Mesenchymal stem cell (in vitro differentiated cells and primary cell): ENCODE data around the gene GLI3.

Experiments
- DNase-seq: peaks from one replicate; pipeline ENCODE4 v3.0.0-alpha.2; 2013
- H2AFZ ChIP-seq: one replicate; pipeline ENCODE4 v1.6.1; 2013; ENCODE audit warnings: low read depth, mild to moderate bottlenecking, control low read depth, inconsistent platforms, low read length, moderate library complexity
- H2AK5ac ChIP-seq: 2 replicates; pipeline ENCODE4 v1.6.1; 2013; ENCODE audit warnings: low read length, moderate library complexity, mild to moderate bottlenecking, inconsistent platforms; ENCODE audit not compliant: severe bottlenecking
- H2BK120ac ChIP-seq: one replicate; pipeline ENCODE4 v1.6.1; 2013; ENCODE audit warnings: low read depth, mild to moderate bottlenecking, inconsistent platforms, low read length, moderate library complexity
- H2BK12ac ChIP-seq, 2 experiments: one replicate each; pipeline ENCODE4 v1.6.1; 2013; ENCODE audit warnings: inconsistent platforms in 2 of 2, low read length in 2 of 2, mild to moderate bottlenecking in 2 of 2, moderate library complexity in 2 of 2, control low read depth in 1 of 2
- H2BK15ac ChIP-seq: one replicate; pipeline ENCODE4 v1.6.1; 2013; ENCODE audit warnings: mild to moderate bottlenecking, low read depth, inconsistent platforms; ENCODE audit not compliant: poor library complexity, severe bottlenecking
- H2BK5ac ChIP-seq: 2 replicates; pipeline ENCODE4 v1.6.1; 2013; ENCODE audit warnings: low read depth, mild to moderate bottlenecking, low read length, control low read depth, inconsistent platforms; ENCODE audit not compliant: poor library complexity, severe bottlenecking
- H3K14ac ChIP-seq, 2 experiments: one replicate each; pipeline ENCODE4 v1.6.1; 2013; ENCODE audit warnings: inconsistent platforms in 2 of 2, low read length in 2 of 2, control low read depth in 1 of 2, mild to moderate bottlenecking in 1 of 2, moderate library complexity in 1 of 2
- H3K18ac ChIP-seq, 2 experiments: one replicate each; pipeline ENCODE4 v1.6.1; 2013; ENCODE audit warnings: inconsistent platforms in 2 of 2, low read length in 2 of 2, control low read depth in 1 of 2, low read depth in 1 of 2, mild to moderate bottlenecking in 1 of 2
- H3K23ac ChIP-seq, 2 experiments: one replicate each; pipeline ENCODE4 v1.6.1; 2013; ENCODE audit warnings: inconsistent platforms in 2 of 2, low read length in 2 of 2, mild to moderate bottlenecking in 2 of 2, moderate library complexity in 2 of 2, control low read depth in 1 of 2
- H3K27ac ChIP-seq: 2 replicates; pipeline ENCODE4 v1.5.1; 2013; ENCODE audit warnings: mild to moderate bottlenecking, moderate library complexity, low read length, control low read depth, inconsistent platforms; ENCODE audit not compliant: poor library complexity, severe bottlenecking
- H3K27me3 ChIP-seq, 2 experiments: 2 replicates each; pipeline versions ENCODE4 v1.6.1 to v1.7.0; 2013; ENCODE audit warnings: low read length in 2 of 2, mild to moderate bottlenecking in 2 of 2, moderate library complexity in 2 of 2, control low read depth in 1 of 2, inconsistent platforms in 1 of 2; ENCODE audit not compliant: control insufficient read depth in 1 of 2, insufficient read depth in 1 of 2
- H3K36me3 ChIP-seq, 2 experiments: 2 replicates each; pipeline versions ENCODE4 v1.6.1 to v1.7.0; 2013; ENCODE audit warnings: low read length in 2 of 2, control low read depth in 1 of 2, inconsistent platforms in 1 of 2, low read depth in 1 of 2, mild to moderate bottlenecking in 1 of 2; ENCODE audit not compliant: insufficient read depth in 2 of 2, control insufficient read depth in 1 of 2
- H3K4ac ChIP-seq, 2 experiments: one replicate each; pipeline ENCODE4 v1.6.1; 2013; ENCODE audit warnings: inconsistent platforms in 2 of 2, low read length in 2 of 2, mild to moderate bottlenecking in 2 of 2, moderate library complexity in 2 of 2, control low read depth in 1 of 2, low read depth in 1 of 2
- H3K4me1 ChIP-seq: 2 replicates; pipeline ENCODE4 v1.6.1; 2013; ENCODE audit warnings: low read depth, low read length, control low read depth; ENCODE audit not compliant: control insufficient read depth, insufficient read depth
- H3K4me2 ChIP-seq: 2 replicates; pipeline ENCODE4 v1.6.1; 2013; ENCODE audit warnings: low read length, mild to moderate bottlenecking, inconsistent platforms; ENCODE audit not compliant: poor library complexity, severe bottlenecking
- H3K4me3 ChIP-seq, 2 experiments: 2 replicates each; pipeline versions ENCODE4 v1.5.1 to v1.7.0; 2013; ENCODE audit warnings: low read length in 2 of 2, mild to moderate bottlenecking in 2 of 2, control low read depth in 1 of 2, low read depth in 1 of 2; ENCODE audit not compliant: insufficient read depth in 1 of 2
- H3K79me1 ChIP-seq: replicated peaks from 2 replicates; pipeline ENCODE4 v1.6.1; 2013; ENCODE audit warnings: mild to moderate bottlenecking, control low read depth, low read length, inconsistent platforms; ENCODE audit not compliant: poor library complexity, severe bottlenecking
- H3K9ac ChIP-seq: 2 replicates; pipeline ENCODE4 v1.7.0; 2013; ENCODE audit warnings: mild to moderate bottlenecking, low read length, moderate library complexity
- H3K9me3 ChIP-seq: 2 replicates; pipeline ENCODE4 v1.7.0; 2013; ENCODE audit warnings: mild to moderate bottlenecking, low read length; ENCODE audit not compliant: control insufficient read depth
- H4K8ac ChIP-seq: one replicate; pipeline ENCODE4 v1.6.1; 2013; ENCODE audit warnings: inconsistent platforms, mild to moderate bottlenecking, low read length, moderate library complexity
- H4K91ac ChIP-seq: one replicate; pipeline ENCODE4 v1.6.1; 2013; ENCODE audit warnings: mild to moderate bottlenecking, low read length, inconsistent platforms
- WGBS: methylation state at CpG from one replicate; pipeline ENCODE4 v1.1.7; 2013; ENCODE audit warnings: mixed read lengths; 5-methylcytosine and 5-hydroxymethylcytosine counted together

The GLI3 gene

DNA sequence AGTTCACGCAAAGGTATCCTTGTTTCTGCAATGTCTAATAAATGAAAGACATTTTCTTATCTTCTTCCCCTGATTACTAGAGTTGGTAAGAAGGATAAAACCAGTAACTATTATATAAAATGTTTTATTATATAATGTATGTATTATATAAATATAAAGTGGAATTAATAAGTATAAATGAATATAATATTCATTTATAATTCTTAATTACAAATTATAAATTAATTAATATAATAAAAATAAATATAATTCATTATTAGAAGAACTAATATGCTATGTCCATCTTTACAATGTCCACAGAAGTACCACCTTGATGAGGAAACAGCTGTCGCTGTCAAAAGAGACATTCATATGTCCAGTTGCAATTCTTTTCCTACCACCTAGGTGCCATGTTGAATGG is 177.7 kb downstream of the GLI3 start:
- Histone ChIP-seq H3K9me3 (no peaks in the 10 kb centered on the region), H3K4me2 (no peak overlapping the region), H2BK5ac (no peak overlapping the region), H3K23ac (no peak overlapping the region), H3K36me3 (peaks cover 0 to 6% of the 10 kb centered on the region in 2 experiments), H2AK5ac (no peak overlapping the region), H2AFZ (no peak overlapping the region), H3K4ac (no peak overlapping the region), H3K18ac (no peak overlapping the region), H2BK120ac (no peak overlapping the region), H4K91ac (no peak overlapping the region), H3K4me3 (no peak overlapping the region), H3K27ac (no peak overlapping the region), H2BK15ac (no peak overlapping the region), H3K4me1 (peaks cover 3% of the 10 kb centered on the region), H3K9ac (no peak overlapping the region), H3K79me1 (peaks cover 2% of the 10 kb centered on the region), H2BK12ac (no peak overlapping the region), H3K27me3 (no peaks in the 10 kb centered on the region), H3K14ac (no peak overlapping the region), H4K8ac (no peak overlapping the region)
- DNase-seq = no peak
- 100% methylated on average over 1 of the region's 2 CpGs for WGBS

DNA sequence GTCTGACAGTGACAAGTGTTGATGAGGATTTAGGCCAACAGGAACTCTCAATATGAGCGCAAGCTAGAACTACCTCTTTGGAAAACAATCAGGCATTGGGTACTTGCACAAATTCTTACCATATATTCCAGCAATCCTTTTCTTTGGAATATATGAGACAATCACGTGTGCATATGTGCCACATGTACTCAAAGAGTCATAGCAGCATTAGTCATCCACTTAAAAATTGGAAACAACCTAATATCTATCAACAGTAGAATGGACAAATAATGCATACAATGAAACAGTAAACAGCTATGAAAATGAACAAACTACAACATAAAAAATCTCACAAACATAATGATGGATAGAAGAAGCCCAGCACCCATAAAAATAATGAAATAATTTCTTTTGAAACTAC is 179.7 kb downstream of the GLI3 start:
- Histone ChIP-seq H2AFZ (no peak overlapping the region), H3K79me1 (peaks cover 2% of the 10 kb centered on the region), H2BK15ac (no peak overlapping the region), H2BK120ac (no peak overlapping the region), H3K18ac (no peak overlapping the region), H3K36me3 (peaks cover 0 to 9% of the 10 kb centered on the region in 2 experiments), H2AK5ac (no peak overlapping the region), H3K4me3 (no peak overlapping the region), H3K9ac (no peak overlapping the region), H4K8ac (no peak overlapping the region), H2BK5ac (no peak overlapping the region), H3K27me3 (no peaks in the 10 kb centered on the region), H2BK12ac (no peak overlapping the region), H4K91ac (no peak overlapping the region), H3K14ac (no peak overlapping the region), H3K9me3 (no peaks in the 10 kb centered on the region), H3K23ac (no peak overlapping the region), H3K4me1 (peaks cover 3% of the 10 kb centered on the region), H3K27ac (no peak overlapping the region), H3K4ac (no peak overlapping the region), H3K4me2 (no peak overlapping the region)
- WGBS = 83% methylated on average over 2 of the region's 2 CpGs
- peak; percentile 50 for DNase-seq

DNA sequence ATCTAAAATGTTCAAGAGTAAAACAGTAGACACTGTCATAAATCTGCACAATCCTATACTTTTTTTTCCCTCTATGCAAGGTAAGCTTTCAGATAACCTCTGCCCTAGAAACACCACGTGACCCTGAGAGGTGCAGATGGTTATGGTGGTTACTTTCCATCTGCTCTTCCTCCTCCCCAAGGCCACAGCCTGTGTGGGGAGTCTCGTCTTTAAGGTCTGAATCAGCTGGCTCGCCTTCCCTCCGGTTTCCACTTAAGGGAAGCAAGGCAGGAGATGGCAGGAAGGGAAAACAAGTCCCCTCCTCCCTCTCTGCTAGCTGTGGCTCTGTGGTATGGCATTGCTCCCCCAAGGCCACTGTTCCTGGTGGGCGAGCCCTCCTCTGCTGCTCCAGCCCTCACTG is 181.8 kb downstream of the GLI3 start:
- Histone ChIP-seq H3K18ac (peak overlapping the region in 1 of 2 experiments; percentile 5), H3K14ac (peak overlapping the region in 1 of 2 experiments; percentile 62), H3K4me1 (peaks cover 3% of the 10 kb centered on the region), H3K27me3 (no peaks in the 10 kb centered on the region), H3K27ac (no peak overlapping the region), H2AK5ac (no peak overlapping the region), H3K79me1 (peaks cover 3% of the 10 kb centered on the region), H3K4ac (no peak overlapping the region), H3K9me3 (no peaks in the 10 kb centered on the region), H3K4me2 (no peak overlapping the region), H4K8ac (no peak overlapping the region), H3K9ac (no peak overlapping the region), H3K23ac (peak overlapping the region in 1 of 2 experiments; percentile 40), H4K91ac (no peak overlapping the region), H2BK120ac (no peak overlapping the region), H2BK5ac (no peak overlapping the region), H2BK12ac (no peak overlapping the region), H3K4me3 (no peak overlapping the region), H2AFZ (no peak overlapping the region), H2BK15ac (no peak overlapping the region), H3K36me3 (peaks cover 0 to 29% of the 10 kb centered on the region in 2 experiments)
- 90% methylated on average over 5 of the region's 5 CpGs for WGBS
- DNase-seq = no peak

DNA sequence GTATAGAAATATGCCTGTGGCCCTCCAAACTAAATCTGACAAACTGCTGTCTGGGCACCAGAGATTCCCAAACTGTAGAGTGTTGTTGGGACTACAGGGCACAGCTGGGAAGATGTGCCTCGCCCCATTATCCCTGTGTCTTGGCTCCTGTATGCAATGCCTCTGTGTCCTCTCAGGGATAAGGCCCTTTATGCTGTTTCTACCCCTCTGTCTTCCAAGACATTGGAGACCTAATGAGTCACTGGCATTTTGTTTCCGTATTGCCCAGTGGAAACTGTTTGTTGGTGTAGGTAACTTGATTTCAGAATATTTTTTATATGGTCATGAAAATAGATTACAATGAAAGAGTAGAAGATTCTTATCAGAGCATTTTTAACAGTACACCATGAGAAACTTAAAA is 183.2 kb downstream of the GLI3 start:
- no peak overlapping the region for H3K23ac ChIP-seq
- WGBS = 86% methylated on average over 1 of the region's 2 CpGs
- no peak overlapping the region for H2BK120ac ChIP-seq
- H3K27me3 ChIP-seq = no peaks in the 10 kb centered on the region
- H4K91ac ChIP-seq = no peak overlapping the region
- no peak overlapping the region for H3K4ac ChIP-seq
- H2BK15ac ChIP-seq = no peak overlapping the region
- H3K14ac ChIP-seq = no peak overlapping the region
- H3K9me3 ChIP-seq = no peaks in the 10 kb centered on the region
- H3K4me2 ChIP-seq = no peak overlapping the region
- H3K79me1 ChIP-seq = peaks cover 3% of the 10 kb centered on the region
- no peak overlapping the region for H3K27ac ChIP-seq
- H3K18ac ChIP-seq = no peak overlapping the region
- peaks cover 0 to 39% of the 10 kb centered on the region in 2 experiments for H3K36me3 ChIP-seq
- no peak overlapping the region for H3K9ac ChIP-seq
- peak; percentile 6 for DNase-seq
- no peak overlapping the region for H4K8ac ChIP-seq
- no peak overlapping the region for H2BK12ac ChIP-seq
- H3K4me3 ChIP-seq = no peak overlapping the region
- no peak overlapping the region for H2AK5ac ChIP-seq
- peaks cover 3% of the 10 kb centered on the region for H3K4me1 ChIP-seq
- H2AFZ ChIP-seq = no peak overlapping the region
- H2BK5ac ChIP-seq = no peak overlapping the region
